22Rv1 (cell line): ENCODE data around the gene DDAH1.

ENCODE experiments used
- CTCF ChIP-seq: fragments of 450-650 bp; IDR thresholded peaks from 2 replicates; pipeline ENCODE4 v1.5.1; 2017; ENCODE audit warnings: mild to moderate bottlenecking
- ZFX ChIP-seq: fragments of 450-650 bp; IDR thresholded peaks from 2 replicates; pipeline ENCODE4 v1.6.1; 2017; ENCODE audit warnings: antibody characterized with exemption, borderline replicate concordance

GRCh38 chr1:85376356-85376755 lies 88.6 kb downstream of the DDAH1 start:
- TF ChIP-seq CTCF (no peak), ZFX (no peak)
